ENCODE data around the gene KRT33B. TPM values are rescaled to one million over a fixed set of nuclear protein-coding genes. Genes with fewer than 3 reads are reported as not detected.

KRT33B gene
- total and polyA plus RNA-seq, 2 of the 4 experiments (the other 2 are of a cell fraction), result 0.18 to 0.22 TPM

DNA sequence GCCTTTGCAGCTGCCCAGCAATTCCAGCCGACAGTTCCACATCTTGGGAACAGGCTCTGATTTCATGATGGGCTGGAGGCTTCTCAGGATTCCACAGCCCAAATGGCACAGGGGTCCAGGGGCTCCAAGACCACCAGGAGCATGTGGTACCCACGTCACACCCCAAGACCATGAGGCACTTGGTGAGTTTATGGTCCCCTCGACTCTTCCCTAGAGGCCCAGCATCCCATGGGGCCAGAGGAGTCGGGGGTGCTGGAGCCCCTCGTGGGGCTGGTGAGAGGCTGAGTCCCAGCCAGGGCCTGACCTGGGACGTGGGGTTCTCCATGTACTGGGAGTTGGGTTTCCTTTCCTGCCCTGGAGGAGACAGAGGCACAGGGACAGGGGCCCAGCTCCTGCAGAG, 44.0 kb downstream of the KRT33B start:
- CTCF ChIA-PET, result no interaction called here
- in situ Hi-C loops (cut with MboI; ENCODE audit: low sequenced_read_pairs), result no loop called here

More for the DNA sequence above, 44.0 kb downstream of the KRT33B start:
- H3K79me1 ChIP-seq (ENCODE audit: low read depth in 1 of 2, low read length in 2 of 2), result no peaks in the 10 kb centered on the region
- no CpG with 5 or more reads among the region's 6 CpGs for WGBS, 2 experiments (ENCODE audit: extremely low coverage in 2 of 2, insufficient read length in 1 of 2)
- H2BK20ac ChIP-seq (ENCODE audit: low read depth, low read length), result peak overlapping the region; percentile 42; the same call in 1 of the 2 replicates
- no peak overlapping the region for H3K14ac ChIP-seq (replicated peaks; ENCODE audit: low read depth, low read length)
- 0 out of 2 replicates have a peak overlapping the region, but pooled peaks have one; percentile 16 for H3K4ac ChIP-seq (ENCODE audit: low read depth, low read length)
- no peak overlapping the region for H2BK5ac ChIP-seq (ENCODE audit: low read depth, low read length, poor library complexity, severe bottlenecking)
- no peak overlapping the region for H3K56ac ChIP-seq (ENCODE audit: extremely low read depth, insufficient read depth, low read length)
- no peaks in the 10 kb centered on the region for H3K27me3 ChIP-seq (ENCODE audit: control insufficient read depth, insufficient read depth, low read length)
- 0 out of 3 replicates have a peak overlapping the region, but pooled peaks have one; percentile 56 for H2BK15ac ChIP-seq (ENCODE audit: low read depth, low read length)
- no TSS peak for BruUV-seq (replicated peaks)
- H3K9me3 ChIP-seq (ENCODE audit: control insufficient read depth, insufficient read depth, low read length), result peaks cover 3% of the 10 kb centered on the region; the same call in 1 of the 2 replicates
- dilution Hi-C loops (cut with HindIII; ENCODE audit: low sequenced_read_pairs, unreplicated experiment) (no loop called here), intact Hi-C loops (cut with micrococcal nuclease) (no loop called here)
- no peak overlapping the region for H3K27ac ChIP-seq (ENCODE audit: insufficient read depth, low read length)
- H4K91ac ChIP-seq (ENCODE audit: insufficient read depth, low read depth, low read length), result peak overlapping the region; percentile 64; the same call in 1 of the 2 replicates
- H2AK5ac ChIP-seq (ENCODE audit: low read depth, low read length), result no peak overlapping the region; the same call in none of the 2 replicates
- DNase-seq, result no peak
- TF ChIP-seq RFX5 (IDR thresholded peaks at IDR 0.05; ENCODE audit: low read depth, low read length) (no peak), MXI1 (IDR thresholded peaks at IDR 0.05; ENCODE audit: borderline replicate concordance, low read depth, low read length) (no peak), CEBPB (IDR thresholded peaks at IDR 0.05; ENCODE audit: low read depth, low read length) (no peak), MAZ (IDR thresholded peaks at IDR 0.05; ENCODE audit: borderline replicate concordance, low read depth, low read length) (no peak), MAFK (IDR thresholded peaks at IDR 0.05; ENCODE audit: low read depth, low read length) (no peak), POLR2A (IDR thresholded peaks at IDR 0.05; ENCODE audit: low read depth, low read length) (no peak), CHD1 (IDR thresholded peaks at IDR 0.05; ENCODE audit: low read depth, low read length) (no peak), FOS (IDR thresholded peaks at IDR 0.05; ENCODE audit: low read depth, low read length) (no peak), BHLHE40 (IDR thresholded peaks at IDR 0.05; ENCODE audit: low read depth, low read length) (no peak), SMC3 (IDR thresholded peaks at IDR 0.05; ENCODE audit: low read depth, low read length) (no peak), NFE2L2 (IDR thresholded peaks at IDR 0.05; ENCODE audit: low read depth, low read length) (no peak), RCOR1 (IDR thresholded peaks at IDR 0.05; ENCODE audit: insufficient replicate concordance, low read length) (no peak)
- TF ChIP-seq, protein P1, sequence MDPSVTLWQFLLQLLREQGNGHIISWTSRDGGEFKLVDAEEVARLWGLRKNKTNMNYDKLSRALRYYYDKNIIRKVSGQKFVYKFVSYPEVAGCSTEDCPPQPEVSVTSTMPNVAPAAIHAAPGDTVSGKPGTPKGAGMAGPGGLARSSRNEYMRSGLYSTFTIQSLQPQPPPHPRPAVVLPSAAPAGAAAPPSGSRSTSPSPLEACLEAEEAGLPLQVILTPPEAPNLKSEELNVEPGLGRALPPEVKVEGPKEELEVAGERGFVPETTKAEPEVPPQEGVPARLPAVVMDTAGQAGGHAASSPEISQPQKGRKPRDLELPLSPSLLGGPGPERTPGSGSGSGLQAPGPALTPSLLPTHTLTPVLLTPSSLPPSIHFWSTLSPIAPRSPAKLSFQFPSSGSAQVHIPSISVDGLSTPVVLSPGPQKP (IDR thresholded peaks at IDR 0.05; ENCODE audit: borderline replicate concordance, low read depth, low read length), result no peak
- TF ChIP-seq, protein P2, sequence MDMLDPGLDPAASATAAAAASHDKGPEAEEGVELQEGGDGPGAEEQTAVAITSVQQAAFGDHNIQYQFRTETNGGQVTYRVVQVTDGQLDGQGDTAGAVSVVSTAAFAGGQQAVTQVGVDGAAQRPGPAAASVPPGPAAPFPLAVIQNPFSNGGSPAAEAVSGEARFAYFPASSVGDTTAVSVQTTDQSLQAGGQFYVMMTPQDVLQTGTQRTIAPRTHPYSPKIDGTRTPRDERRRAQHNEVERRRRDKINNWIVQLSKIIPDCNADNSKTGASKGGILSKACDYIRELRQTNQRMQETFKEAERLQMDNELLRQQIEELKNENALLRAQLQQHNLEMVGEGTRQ (IDR thresholded peaks at IDR 0.05; ENCODE audit: low read depth, low read length), result no peak
- TF ChIP-seq, protein P3, sequence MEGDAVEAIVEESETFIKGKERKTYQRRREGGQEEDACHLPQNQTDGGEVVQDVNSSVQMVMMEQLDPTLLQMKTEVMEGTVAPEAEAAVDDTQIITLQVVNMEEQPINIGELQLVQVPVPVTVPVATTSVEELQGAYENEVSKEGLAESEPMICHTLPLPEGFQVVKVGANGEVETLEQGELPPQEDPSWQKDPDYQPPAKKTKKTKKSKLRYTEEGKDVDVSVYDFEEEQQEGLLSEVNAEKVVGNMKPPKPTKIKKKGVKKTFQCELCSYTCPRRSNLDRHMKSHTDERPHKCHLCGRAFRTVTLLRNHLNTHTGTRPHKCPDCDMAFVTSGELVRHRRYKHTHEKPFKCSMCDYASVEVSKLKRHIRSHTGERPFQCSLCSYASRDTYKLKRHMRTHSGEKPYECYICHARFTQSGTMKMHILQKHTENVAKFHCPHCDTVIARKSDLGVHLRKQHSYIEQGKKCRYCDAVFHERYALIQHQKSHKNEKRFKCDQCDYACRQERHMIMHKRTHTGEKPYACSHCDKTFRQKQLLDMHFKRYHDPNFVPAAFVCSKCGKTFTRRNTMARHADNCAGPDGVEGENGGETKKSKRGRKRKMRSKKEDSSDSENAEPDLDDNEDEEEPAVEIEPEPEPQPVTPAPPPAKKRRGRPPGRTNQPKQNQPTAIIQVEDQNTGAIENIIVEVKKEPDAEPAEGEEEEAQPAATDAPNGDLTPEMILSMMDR (conservative IDR thresholded peaks at IDR 0.05; ENCODE audit: low read depth, low read length), result no peak
- ATAC-seq (ENCODE audit: low read depth), result no peak
- no peak overlapping the region for H3K23ac ChIP-seq (ENCODE audit: low read depth, low read length)
- H4K20me1 ChIP-seq (ENCODE audit: insufficient read depth, low read length), result no peaks in the 10 kb centered on the region
- H3K4me1 ChIP-seq (ENCODE audit: control insufficient read depth, insufficient read depth, low read length), result peaks cover 2% of the 10 kb centered on the region
- H3K9me1 ChIP-seq (ENCODE audit: insufficient read depth, low read length), result peaks cover 3% of the 10 kb centered on the region; the same call in 1 of the 2 replicates
- peak overlapping the region; percentile 55 for H2AK9ac ChIP-seq (replicated peaks; ENCODE audit: low read depth, low read length, poor library complexity)
- H3K18ac ChIP-seq (ENCODE audit: low read depth, low read length), result no peak overlapping the region
- H3K36me3 ChIP-seq (ENCODE audit: control insufficient read depth, insufficient read depth, low read length), result no peaks in the 10 kb centered on the region
- POLR2A ChIA-PET (ENCODE audit: unreplicated experiment), result no interaction called here
- H3K4me2 ChIP-seq (ENCODE audit: low read depth, low read length), result no peak overlapping the region
- no peak overlapping the region for H3K9ac ChIP-seq (ENCODE audit: low read depth, low read length)
- H2AFZ ChIP-seq (replicated peaks; ENCODE audit: low read length, poor library complexity), result no peak overlapping the region
- H4K5ac ChIP-seq (ENCODE audit: low read depth, low read length), result no peak overlapping the region
- H4K8ac ChIP-seq (ENCODE audit: low read depth in 2 of 2, low read length in 2 of 2), result no peak overlapping the region; a peak in 1 of 4 replicates
- H2BK120ac ChIP-seq (ENCODE audit: low read depth, low read length), result peak overlapping the region; percentile 11; the same call in 1 of the 2 replicates
- no peak overlapping the region for H3K4me3 ChIP-seq (ENCODE audit: insufficient read depth, low read depth, low read length)

All from IMR-90 (cell line).